ENCODE measurements around the gene SLC16A3.

The SLC16A3 gene

DNA sequence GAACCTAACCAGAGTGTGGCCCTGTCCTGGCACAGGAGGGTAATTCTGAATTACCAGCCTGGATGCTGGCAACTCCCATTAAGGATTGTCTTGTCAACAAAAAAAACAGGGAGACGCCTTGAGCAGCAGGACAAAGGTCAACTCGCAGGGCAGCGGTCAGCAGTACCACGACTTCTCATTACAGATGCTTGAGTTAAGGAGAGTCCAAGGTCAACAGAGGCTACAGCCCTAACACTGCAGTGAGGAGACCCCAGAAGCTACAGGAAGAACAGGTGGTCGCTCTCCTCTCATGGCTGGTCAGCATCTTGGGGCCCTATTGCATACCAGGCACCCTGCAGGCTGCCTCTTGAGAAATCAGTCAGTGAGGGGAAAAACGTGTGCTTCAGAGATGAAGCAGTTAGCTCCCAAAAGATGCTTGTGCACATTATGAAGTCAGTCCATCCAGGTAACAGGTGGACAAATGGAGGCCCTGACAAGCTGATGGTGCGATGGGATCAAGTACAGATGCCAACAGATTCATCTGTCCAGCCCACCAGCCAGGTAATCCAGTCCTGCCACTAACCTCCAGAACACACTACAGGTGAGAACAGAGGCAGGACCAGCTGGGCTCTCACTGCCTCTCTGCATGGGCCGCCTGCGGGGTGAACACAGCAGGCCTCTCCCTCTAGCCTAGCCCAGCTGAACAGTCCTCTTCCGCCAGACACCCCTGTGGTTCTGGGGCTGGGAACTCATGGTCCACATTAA lies 40.5 kb downstream of the SLC16A3 start:
- DNase-seq (ENCODE audit: low read depth), result no peak

DNA sequence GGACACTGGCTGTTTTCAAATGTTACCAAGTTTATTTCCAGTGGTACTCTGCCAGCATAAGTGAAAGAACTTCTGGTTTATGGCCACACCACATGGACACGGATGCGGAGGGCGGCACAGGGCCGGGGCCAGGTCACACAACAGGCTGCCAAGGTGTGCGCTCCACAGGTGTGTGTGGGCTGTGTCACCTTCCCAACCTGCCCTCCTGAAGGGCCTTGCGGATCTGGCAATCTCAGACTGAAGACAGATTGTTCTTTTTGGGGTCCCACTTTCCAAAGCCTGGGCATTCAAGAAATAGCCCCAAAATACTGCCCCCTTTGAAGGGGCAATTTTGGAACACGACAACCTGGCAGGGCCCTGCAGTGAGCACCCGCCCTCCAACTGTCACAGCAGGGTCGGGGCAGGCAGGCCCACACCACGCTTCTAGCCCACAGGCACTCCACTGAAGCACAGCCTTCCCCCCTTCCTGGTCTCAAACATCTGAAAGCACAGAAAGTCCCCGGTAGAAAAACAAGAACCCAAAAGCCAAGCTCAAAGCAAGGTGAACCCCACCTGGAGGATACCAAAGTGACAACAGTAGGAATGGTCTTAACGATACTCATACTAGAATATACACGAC lies 41.1 kb downstream of the SLC16A3 start:
- DNase-seq (ENCODE audit: low read depth), result no peak

DNA sequence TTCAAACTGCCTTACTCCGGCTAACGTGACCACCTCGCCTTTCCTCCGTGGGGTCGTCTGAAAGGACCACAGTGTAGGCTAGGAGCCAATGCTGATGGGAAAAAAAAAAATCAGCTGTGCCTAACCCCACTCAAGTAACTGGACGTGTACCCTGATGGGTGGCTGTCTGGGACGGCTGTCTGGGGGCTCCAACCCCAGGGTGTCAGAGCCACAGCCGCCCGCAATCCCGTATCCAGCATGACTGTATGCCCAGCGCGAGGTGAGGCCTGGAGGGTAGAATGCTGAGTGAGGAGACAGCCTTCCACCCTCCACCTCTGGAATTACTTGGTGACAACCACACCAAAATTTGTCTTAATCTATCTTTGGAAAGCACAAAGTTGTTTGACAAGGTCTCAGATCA lies 41.8 kb downstream of the SLC16A3 start:
- DNase-seq (ENCODE audit: low read depth), result no peak

DNA sequence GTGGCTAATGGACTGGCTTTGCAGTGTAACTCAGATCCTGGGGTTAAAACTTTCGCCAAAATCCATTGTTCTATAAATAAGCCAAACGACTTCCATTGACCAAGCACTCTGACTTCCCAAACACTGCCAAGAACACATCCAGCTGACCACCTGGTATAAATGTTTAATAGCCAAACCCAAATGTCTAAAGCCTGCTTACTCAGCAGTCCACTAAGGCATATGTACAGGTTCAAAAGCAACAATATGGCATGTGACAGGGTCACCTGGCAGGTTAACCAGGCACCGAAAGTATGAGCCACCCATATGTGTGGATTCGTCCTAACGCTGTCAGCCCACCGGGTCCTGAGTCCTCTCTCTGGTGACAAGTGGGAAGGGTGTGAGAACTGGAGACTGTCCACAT lies 42.6 kb downstream of the SLC16A3 start:
- DNase-seq (ENCODE audit: low read depth), result no peak

DNA sequence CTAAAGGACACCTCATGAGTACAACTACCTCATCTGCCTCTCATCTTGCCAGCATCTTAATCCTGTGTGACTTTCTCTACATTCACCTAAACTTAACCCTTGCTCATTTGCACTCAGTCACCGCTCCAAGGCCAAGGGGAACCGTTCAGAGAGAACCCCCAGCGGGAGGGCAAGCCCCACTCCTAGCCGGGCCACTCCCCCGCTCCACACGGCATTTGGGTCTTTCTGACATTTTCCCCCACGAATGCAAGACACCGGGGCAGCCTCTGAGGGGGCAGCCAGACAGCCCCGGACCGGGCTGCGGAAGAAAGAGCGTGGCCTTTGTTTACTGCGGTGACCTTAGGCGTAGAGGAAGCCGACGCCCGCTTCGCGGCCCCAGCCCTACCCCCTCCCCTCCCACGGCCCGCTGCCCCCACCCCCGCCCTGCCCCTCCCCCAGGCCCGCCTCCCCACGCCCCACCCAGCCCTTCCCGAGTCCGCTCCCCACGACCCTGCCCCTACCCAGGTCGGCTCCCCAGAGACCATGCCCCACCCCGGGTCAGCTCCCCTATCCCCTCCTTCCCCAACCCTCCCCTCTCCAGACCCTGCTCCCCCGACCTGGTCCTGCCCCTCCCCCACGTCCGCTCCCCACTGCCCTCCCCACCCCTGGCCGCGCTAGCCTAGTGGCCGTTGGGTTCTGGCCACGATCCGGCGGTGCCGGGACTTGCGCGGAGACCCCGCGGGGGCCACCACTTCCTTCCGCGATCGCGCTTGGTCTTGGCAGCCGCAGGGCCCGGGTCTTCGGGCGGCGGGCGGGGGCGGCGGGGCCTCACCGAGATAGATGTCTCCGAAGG lies 43.9 kb downstream of the SLC16A3 start:
- DNase-seq (ENCODE audit: low read depth), result peak; percentile 17

DNA sequence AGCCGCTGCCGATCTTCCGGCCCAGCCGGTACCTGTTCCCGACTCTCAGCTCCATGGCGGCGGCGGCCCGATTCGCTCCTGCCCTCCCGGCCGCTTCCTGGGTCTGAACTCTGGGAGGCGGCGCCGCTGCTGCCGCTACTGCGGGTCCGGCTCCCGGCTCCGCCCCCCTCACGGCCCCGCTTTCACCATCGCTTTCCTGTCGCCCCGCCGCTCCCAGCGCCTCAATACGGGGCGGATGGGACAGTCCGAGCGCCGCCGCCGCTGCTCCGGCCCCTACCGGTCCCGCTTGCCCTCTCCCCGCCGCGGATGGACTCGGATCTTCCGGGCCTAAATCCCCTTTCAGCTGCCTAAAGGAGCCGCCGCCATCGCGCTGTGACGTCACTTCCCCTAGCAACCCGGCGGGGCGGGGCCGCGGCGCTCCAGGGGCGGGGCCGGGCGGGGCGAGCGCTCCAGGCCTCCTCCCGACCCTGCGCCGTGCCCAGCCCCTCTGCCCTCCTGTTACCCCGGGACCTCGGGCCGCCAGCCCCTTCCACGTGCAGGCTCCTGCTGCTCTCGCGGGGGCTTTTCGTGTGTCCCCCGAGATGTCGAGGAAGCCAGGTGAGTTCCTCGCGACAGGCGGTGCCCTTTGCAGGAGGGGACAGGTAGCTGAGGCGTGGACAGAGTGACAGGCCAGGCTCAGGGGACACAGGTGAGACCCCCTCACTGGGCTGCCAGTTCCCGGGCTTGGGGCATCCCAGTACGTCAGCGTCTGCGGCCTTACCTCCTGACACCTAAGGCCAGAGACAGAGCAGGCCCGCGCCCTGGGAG lies 44.7 kb downstream of the SLC16A3 start, which contains the start of gene CSNK1D:
TSS of gene CSNK1D (minus strand) at position 374 of the 807 bp plus-strand sequence. CDS start at position 55, 319 bp downstream.
- peak; percentile 87 for DNase-seq (ENCODE audit: low read depth)

DNA sequence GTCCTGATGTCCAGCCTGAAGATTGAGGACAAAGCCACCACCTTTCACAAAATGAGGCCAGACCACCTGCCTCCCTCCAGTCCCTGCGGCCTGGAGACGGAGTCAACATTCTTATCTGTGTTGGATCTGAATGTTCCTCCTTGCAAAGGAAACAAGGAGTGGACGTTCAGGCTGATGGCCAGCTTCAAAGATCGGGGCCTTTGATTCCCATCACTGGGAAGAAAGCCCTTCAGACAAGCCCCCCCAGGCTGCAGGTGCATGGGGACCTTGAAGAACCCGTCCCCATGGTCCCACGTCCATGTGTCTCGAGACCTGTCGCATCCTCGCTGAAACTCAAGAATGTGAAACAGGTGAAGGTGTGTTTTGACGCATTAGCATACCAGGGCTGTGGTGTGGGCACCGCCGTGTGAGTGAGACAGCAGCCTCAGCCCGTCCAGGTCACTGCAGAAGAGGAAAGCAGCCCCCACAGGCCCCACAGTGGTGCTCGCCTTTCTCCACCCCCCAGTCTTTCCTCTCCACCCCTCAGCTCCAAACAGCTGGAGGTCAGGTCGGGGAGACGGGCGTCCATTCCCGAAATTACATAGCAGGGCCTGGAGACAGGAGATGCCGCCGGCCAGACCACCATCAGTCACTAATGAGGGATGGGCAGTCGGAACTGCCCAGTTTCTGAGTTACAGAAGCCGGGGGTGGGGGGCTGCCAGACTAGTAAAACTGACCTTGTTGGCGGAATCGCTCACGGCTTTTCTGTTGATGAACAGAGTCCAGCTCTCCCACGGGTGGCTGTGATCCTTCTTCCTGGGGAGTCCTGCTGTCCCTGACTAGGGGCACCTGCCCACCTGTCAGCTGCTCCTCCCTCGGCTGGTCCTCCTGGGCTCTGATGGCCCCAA lies 45.5 kb downstream of the SLC16A3 start:
- DNase-seq (ENCODE audit: low read depth), result no peak

DNA sequence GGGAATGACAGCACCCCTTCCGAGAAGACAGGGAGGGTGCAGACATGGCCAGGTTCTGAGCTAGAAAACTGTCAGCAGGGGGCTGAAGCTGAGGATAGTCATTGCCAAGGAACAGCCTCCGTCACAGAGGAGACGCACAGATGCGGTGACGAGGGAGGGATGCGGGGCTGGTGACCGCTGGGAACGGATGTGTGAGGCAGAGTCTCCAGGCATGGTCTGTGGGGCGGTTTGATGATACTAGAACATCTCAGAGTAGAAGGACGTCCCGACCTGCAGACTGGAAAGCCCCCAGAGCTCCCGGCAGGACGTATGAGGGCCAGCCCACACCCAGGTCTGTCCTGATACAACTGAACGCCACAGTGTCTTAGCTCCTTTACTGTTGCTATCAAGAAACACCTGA lies 46.5 kb downstream of the SLC16A3 start:
- no peak for DNase-seq (ENCODE audit: low read depth)

DNA sequence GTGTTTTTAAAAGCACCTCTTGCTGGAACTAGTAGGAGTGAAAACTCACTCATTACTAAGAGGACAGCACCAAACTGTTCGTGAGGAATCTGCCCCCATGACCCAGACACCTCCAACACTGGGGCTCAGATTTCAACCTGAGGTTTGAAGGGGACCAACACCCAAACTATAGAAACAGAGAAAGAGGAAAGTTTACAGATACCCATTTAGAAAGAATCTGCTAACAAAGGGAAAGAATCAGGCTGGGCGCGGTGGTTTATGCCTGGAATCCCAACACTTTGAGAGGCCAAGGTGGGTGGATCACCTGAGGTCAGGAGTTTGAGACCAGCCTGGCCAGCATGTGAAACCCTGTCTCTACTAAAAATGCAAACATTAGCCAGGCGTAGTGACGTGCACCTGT lies 48.1 kb downstream of the SLC16A3 start:
- no peak for DNase-seq (ENCODE audit: low read depth)

DNA sequence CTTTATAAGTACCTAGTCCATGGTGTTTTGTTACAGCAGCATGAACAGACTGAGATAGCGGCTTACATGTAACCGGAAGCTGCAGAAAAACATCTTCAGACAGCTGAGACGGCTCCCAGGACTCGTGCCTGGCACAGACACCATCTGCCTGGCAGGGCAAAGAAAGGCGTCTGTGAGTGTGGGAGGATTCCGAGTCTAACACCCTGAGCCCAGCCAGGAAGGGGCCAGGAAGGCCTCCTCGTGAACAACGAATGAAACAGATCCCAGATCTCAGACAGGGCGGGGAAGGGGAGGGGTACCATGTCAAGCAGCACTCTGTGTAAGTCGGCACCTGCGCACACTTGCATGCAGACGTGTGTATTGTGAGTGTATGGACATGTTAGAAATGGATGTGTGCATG lies 49.0 kb downstream of the SLC16A3 start:
- no peak for DNase-seq (ENCODE audit: low read depth)

DNA sequence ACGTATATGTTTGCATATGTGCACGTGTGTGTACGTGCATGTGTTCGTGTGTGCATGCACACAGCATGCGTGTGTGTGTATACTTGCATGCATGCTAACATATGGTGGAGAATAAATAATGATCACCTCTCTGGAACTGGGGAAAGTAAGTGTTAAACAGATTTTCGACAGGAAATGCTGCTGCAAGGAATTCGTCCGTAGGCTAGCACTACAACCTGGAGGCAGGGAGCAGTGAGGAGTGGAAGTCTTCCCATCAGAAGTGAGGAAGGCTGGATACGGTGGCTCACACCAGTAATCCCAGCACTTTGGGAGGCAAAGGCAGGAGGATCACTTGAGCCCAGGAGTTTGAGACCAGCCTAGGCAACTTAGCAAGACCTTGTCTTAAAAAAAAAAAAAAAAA lies 49.5 kb downstream of the SLC16A3 start:
- DNase-seq (ENCODE audit: low read depth), result no peak

DNA sequence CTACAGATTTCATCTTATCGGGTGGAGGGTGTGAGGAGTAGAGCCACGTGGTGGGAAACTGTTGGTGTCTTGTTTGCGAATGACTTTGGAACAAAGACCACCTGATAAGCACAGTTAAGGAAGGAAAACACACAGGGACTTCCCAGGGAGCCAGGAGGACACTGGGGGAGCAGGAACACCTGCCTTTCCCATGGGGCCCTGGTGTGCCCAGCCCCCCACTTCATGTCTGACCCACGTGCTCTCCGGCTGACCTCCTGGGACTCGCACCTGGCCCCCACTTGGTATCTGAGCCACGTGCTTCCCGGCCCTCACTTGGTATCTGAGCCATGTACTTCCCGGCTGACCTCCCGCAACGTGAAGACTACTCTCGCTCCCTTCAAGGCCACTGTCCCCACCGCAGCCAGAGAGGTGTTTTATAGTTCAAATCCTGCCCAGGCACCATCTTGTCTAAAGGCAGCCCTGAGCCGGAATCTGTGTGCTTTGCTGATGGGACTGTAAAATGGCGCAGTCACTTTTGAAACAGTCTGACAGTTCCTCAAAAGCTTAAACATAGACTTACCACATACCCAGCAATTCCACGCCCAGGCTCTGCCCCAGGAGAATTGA lies 50.0 kb downstream of the SLC16A3 start:
- no peak for DNase-seq (ENCODE audit: low read depth)

DNA sequence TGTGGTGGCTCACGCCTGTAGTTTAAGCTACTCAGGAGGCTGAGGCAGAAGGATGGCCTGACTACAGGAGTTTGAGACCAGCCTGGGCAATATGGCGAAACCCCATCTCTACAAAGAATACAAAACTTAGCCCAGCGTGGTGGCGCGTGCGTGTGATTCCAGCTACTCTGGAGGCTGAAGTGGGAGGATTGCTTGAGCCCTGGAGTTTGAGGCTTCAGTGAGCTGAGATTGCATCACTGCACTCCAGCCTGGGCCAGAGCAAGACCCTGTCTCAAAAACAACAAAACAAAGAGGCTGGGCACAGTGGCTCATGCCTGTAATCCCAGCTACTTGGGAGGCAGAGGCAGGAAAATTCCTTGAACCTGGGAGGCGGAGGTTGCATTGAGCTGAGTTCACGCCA lies 51.7 kb downstream of the SLC16A3 start:
- DNase-seq (ENCODE audit: low read depth), result no peak

DNA sequence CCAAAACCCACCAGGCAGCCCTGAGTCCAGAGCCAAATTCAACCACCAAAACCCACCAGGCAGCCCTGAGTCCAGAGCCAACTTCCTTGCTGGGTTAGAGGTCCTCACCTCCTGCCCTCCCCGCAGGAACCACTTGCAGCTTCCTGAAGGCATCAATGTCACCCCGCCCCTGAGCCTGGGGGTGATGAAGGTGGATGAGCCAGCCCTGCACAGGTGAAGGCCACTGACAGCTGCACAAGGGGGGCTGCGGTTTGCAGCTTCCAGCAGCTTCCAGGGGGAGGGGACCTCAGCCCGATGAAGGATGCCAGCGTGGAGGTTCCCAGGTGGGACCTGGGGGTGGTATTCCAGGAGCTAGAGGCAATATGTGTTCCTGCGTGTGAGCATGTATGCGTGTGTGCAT lies 52.2 kb downstream of the SLC16A3 start:
- no peak for DNase-seq (ENCODE audit: low read depth)

DNA sequence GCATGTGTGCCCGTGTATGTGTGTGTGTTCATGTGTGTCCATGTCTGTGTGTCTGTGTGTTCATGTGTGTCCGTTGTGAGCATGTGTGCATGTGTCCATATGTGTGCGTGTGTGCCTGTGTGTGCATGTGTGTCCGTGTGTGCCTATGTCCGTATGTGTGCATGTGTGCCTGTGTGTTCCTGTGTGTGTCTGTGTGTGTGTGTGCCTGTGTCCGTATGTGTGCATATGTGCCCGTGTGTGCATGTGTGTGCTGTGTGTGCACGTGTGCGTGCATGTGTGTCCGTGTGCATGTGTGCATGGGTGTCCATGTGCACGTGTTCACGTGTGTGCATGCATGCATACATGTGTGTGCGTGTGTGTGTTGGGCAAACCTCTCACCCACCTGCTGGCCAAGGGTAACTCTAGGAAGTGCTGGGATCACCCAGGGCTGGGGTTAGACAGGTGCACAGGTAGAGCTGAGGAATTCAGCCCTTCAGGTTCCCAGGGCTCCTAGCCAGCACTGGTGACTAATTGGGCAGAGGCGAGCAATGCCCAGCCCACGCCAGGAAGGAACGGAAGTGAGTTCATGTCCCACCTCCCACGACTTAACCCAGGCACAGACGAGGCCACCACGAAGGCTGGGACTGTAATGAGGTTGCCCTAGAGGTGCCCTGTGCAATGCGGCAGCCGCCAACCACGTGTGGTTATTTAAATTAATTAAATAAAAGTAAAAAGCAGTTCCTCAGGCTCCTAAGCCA lies 52.8 kb downstream of the SLC16A3 start:
- DNase-seq (ENCODE audit: low read depth), result no peak

DNA sequence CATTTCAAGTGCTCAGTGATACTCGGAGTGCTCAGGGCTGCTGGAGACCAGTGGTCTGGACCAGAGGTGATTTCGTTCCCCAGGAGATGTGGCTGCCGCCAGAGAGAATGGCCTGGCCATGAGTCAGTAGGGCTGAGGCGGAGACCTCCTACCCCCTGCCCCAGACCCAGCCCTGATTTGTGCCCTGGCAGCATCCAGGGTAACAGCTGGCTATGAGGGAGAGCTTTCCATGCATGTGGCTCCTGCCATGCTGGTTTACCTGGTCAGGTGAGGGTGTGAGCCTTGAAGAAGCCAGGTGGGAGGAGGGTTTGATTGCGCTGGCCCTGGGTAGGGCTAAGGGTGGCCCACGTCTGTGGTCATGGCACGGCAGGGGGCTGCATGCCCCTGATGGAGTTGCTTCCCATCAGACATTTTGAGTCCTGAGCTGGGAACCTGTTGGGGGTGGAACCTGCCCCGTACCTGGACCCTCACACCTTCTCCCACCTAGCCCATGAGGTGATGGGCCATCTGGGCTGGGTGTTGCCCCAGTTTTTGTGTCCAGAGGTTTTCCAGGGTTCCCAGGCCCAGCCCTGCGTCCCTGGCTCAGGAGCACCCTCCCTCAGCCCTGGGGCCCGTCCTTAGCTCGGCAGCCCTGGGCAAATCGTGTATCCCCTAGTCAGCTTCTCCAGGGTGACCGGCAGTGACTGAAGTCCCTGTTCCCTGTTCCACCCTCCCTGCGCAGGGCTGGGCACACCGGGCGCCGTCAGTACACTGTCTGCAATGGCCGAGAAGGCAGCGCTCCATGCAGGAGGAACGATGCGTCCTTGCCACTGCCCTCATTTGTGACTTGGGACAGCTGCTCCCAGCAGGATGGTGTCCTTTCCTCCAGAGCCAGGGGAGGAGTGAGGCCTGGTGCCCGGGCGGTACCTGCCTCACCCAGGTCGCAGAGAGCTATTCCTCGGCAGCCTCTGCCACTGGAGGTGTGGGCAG lies 53.7 kb downstream of the SLC16A3 start:
- no peak for DNase-seq (ENCODE audit: low read depth)

DNA sequence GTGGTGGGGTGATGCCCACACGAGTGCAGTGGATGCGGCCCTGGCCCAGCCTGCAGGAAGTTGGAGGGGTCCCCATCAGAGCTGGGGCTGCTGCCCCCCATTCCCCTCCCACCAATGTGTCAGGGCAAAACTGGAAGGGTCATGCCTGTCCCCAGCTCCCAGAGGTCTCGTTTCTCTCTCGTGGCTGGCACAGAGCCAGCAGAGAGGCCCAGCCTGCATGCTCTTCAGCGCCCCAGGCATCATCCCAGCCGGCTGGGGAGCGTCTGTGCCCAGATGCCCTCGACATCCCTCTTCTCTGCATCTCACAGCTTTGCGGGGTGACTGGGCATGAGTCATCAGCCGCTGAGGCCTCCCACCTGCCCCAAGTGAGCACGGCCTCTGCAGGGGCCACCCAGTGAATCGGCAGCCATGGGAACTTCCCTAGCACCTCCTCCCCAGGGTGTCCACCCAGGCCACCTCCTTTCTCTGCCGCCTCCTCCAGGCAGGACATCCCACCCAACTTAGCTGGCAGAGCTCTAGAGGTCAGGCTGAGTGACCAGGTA lies 54.4 kb downstream of the SLC16A3 start:
- DNase-seq (ENCODE audit: low read depth), result no peak

DNA sequence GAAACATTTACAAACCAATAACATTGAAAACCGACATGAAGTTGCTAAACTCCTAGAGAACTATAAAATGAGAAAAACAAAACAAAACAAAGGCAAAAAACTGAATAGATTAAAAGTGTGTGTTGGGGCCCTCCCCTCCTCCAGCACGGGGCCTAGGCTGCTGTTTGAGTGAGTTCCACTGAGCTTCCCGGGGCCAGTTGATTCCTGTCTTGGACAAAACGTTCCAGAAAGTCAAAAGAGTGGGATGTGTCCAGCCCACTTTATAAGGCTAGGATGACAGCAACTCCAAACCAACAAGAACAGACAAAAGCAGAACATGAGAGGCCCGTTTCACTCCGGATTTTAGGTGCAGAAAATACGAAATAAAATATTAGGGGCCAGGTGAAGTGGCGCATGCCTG lies 56.3 kb downstream of the SLC16A3 start:
- DNase-seq (ENCODE audit: low read depth), result no peak
